Hypothalamus (tissue), 51 donors: ENCODE data around the gene COCH.
A peak's percentile ranks its signal among the peaks of the same experiment; 100 is the strongest.
"Not testable (repeated sequence)": the region's sequence is repeated elsewhere in the genome, so short reads cannot be mapped to it uniquely, and the experiment has no call there.

Experiments used
- DNase-seq, 51 donors: peaks; one replicate each; lab custom pipeline; 2025; lab: John Stamatoyannopoulos, UW

The COCH gene

GRCh38 chr14:30874999-30875787 is 834 bp downstream of the COCH start:
- DNase-seq = peak in 2 of 51 donors; percentile 3 to 30

GRCh38 chr14:30875788-30876053 is 1.4 kb downstream of the COCH start:
- DNase-seq = no peak

GRCh38 chr14:30876692-30877091 is 2.3 kb downstream of the COCH start:
- no peak for DNase-seq

GRCh38 chr14:30882431-30882830 is 8.1 kb downstream of the COCH start:
- no peak for DNase-seq

- no peak for DNase-seq
Measured at GRCh38 chr14:30883508-30884294, 9.3 kb downstream of the COCH start.

GRCh38 chr14:30884901-30885300 is 10.5 kb downstream of the COCH start:
- DNase-seq = no peak

- DNase-seq = no peak
Measured at GRCh38 chr14:30885840-30886740, 11.7 kb downstream of the COCH start.

- no peak for DNase-seq
Measured at GRCh38 chr14:30888480-30889243, 14.3 kb downstream of the COCH start.

GRCh38 chr14:30889244-30889594 is 14.9 kb downstream of the COCH start:
- no peak for DNase-seq

GRCh38 chr14:30893819-30894218 is 19.5 kb downstream of the COCH start:
- no peak for DNase-seq

- DNase-seq = no peak
Measured at GRCh38 chr14:30894923-30895515, 20.7 kb downstream of the COCH start.

- no peak for DNase-seq
Measured at GRCh38 chr14:30896435-30896834, 22.1 kb downstream of the COCH start.

GRCh38 chr14:30897121-30897520 is 22.8 kb downstream of the COCH start:
- not testable (repeated sequence) for DNase-seq

GRCh38 chr14:30903285-30904124 is 29.1 kb downstream of the COCH start:
- no peak for DNase-seq

GRCh38 chr14:30906752-30907658 is 32.6 kb downstream of the COCH start:
- DNase-seq = no peak

GRCh38 chr14:30907659-30908057 is 33.3 kb downstream of the COCH start:
- DNase-seq = no peak

GRCh38 chr14:30908826-30909225 is 34.5 kb downstream of the COCH start:
- no peak for DNase-seq

- no peak for DNase-seq
Measured at GRCh38 chr14:30914812-30915211, 40.5 kb downstream of the COCH start.
